Trophoblast cell (in vitro differentiated cells and primary cell): ENCODE results near the gene RCAN2.

Source experiments
- DNase-seq, 2 donors: peaks; one replicate each; pipeline ENCODE4 v3.0.0-alpha.2; 2016
- H2AFZ ChIP-seq: 2 replicates; pipeline ENCODE4 v1.6.1; 2013; ENCODE audit warnings: low read length, moderate library complexity, mild to moderate bottlenecking; ENCODE audit not compliant: insufficient read depth, poor library complexity
- H2AK5ac ChIP-seq: 2 replicates; pipeline ENCODE4 v1.6.1; 2013; ENCODE audit warnings: mild to moderate bottlenecking, low read length
- H2BK120ac ChIP-seq: 2 replicates; pipeline ENCODE4 v1.6.1; 2013; ENCODE audit warnings: low read length, mild to moderate bottlenecking, moderate library complexity; ENCODE audit not compliant: insufficient read depth, poor library complexity
- H2BK12ac ChIP-seq: 2 replicates; pipeline ENCODE4 v1.6.1; 2013; ENCODE audit warnings: mild to moderate bottlenecking, low read length, moderate library complexity
- H2BK5ac ChIP-seq: 2 replicates; pipeline ENCODE4 v1.6.1; 2013; ENCODE audit warnings: low read length, low read depth, moderate library complexity, mild to moderate bottlenecking; ENCODE audit not compliant: poor library complexity
- H3K14ac ChIP-seq: 2 replicates; pipeline ENCODE4 v1.6.1; 2013; ENCODE audit warnings: mild to moderate bottlenecking, low read length
- H3K18ac ChIP-seq: 2 replicates; pipeline ENCODE4 v1.6.1; 2013; ENCODE audit warnings: mild to moderate bottlenecking, low read length
- H3K23ac ChIP-seq: 2 replicates; pipeline ENCODE4 v1.6.1; 2013; ENCODE audit warnings: low read length
- H3K27ac ChIP-seq: 2 replicates; pipeline ENCODE4 v1.5.1; 2013; ENCODE audit warnings: low read depth, mild to moderate bottlenecking, inconsistent platforms, low read length, moderate library complexity
- H3K27me3 ChIP-seq: 2 replicates; pipeline ENCODE4 v1.6.1; 2013; ENCODE audit warnings: inconsistent platforms, mild to moderate bottlenecking, low read length, moderate library complexity; ENCODE audit not compliant: insufficient read depth
- H3K36me3 ChIP-seq, 2 experiments: 1 replicate in 1 of 2; 2 replicates in 1 of 2; pipeline ENCODE4 v1.6.1; 2013; ENCODE audit warnings: low read length in 2 of 2, mild to moderate bottlenecking in 2 of 2, moderate library complexity in 1 of 2; ENCODE audit not compliant: insufficient read depth in 2 of 2, control insufficient read depth in 1 of 2
- H3K4ac ChIP-seq: 2 replicates; pipeline ENCODE4 v1.6.1; 2013; ENCODE audit warnings: low read depth, mild to moderate bottlenecking, low read length, moderate library complexity
- H3K4me1 ChIP-seq, 2 experiments: 1 replicate in 1 of 2; 2 replicates in 1 of 2; pipeline ENCODE4 v1.6.1; 2013; ENCODE audit warnings: low read length in 2 of 2, mild to moderate bottlenecking in 2 of 2, moderate library complexity in 1 of 2; ENCODE audit not compliant: insufficient read depth in 2 of 2, control insufficient read depth in 1 of 2
- H3K4me2 ChIP-seq: 2 replicates; pipeline ENCODE4 v1.6.1; 2013; ENCODE audit warnings: inconsistent platforms, mild to moderate bottlenecking, low read length, moderate library complexity
- H3K4me3 ChIP-seq: 2 replicates; pipeline ENCODE4 v1.5.1; 2013; ENCODE audit warnings: mild to moderate bottlenecking, low read depth, low read length, inconsistent platforms
- H3K79me1 ChIP-seq: one replicate; pipeline ENCODE4 v1.6.1; 2013; ENCODE audit warnings: low read length
- H3K79me2 ChIP-seq: 2 replicates; pipeline ENCODE4 v1.6.1; 2013; ENCODE audit warnings: low read length, mild to moderate bottlenecking; ENCODE audit not compliant: control insufficient read depth, insufficient read depth, poor library complexity
- H3K9ac ChIP-seq: 2 replicates; pipeline ENCODE4 v1.6.1; 2013; ENCODE audit warnings: mild to moderate bottlenecking, low read length
- H3K9me3 ChIP-seq: 2 replicates; pipeline ENCODE4 v1.6.1; 2013; ENCODE audit warnings: low read depth, mild to moderate bottlenecking, control low read depth, inconsistent platforms, low read length; ENCODE audit not compliant: insufficient read depth
- H4K12ac ChIP-seq: 2 replicates; pipeline ENCODE4 v1.6.1; 2013; ENCODE audit warnings: low read depth, mild to moderate bottlenecking, low read length, moderate library complexity
- H4K8ac ChIP-seq: 2 replicates; pipeline ENCODE4 v1.6.1; 2013; ENCODE audit warnings: low read depth, mild to moderate bottlenecking, low read length, moderate library complexity
- H4K91ac ChIP-seq: one replicate; pipeline ENCODE4 v1.6.1; 2013; ENCODE audit warnings: low read depth, mild to moderate bottlenecking, low read length, moderate library complexity
- WGBS: extraction: QIAGEN DNeasy Blood & Tissue Kit; methylation state at CpG from one replicate; pipeline ENCODE4 v1.1.7; 2013; ENCODE audit warnings: missing lambda C conversion rate; ENCODE audit not compliant: insufficient read length, insufficient coverage; ENCODE audit errors: extremely low coverage; 5-methylcytosine and 5-hydroxymethylcytosine counted together

The RCAN2 gene

DNA sequence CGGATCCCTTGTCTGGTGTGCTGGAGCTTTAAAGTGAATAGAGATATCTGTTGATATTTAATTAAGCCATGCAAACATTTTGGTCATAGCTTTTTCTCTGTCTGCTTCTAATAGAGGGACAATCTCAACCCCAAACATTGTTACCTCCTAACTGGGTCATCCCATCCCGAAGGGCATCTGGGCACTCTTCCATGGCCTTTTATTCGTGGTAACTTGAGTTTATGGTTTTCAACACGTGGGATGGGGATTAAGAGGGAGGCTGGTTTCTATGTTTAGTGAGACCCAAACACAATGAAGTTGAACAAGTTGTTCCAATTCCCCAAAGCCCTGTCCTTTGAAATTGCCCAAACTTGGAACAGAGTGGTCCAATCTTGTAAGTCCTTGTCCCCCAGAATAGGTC is 319.1 kb downstream of the RCAN2 start:
- peaks cover 0 to 3% of the 10 kb centered on the region in 2 experiments for H3K4me1 ChIP-seq
- H3K27ac ChIP-seq, result no peak overlapping the region
- H3K9me3 ChIP-seq, result no peaks in the 10 kb centered on the region
- no peak overlapping the region for H4K91ac ChIP-seq
- no peak overlapping the region for H2BK5ac ChIP-seq
- H4K8ac ChIP-seq, result no peak overlapping the region
- no peak overlapping the region for H2AK5ac ChIP-seq
- no peak overlapping the region for H3K14ac ChIP-seq
- no peak overlapping the region for H3K4me3 ChIP-seq
- H3K79me1 ChIP-seq, result no peaks in the 10 kb centered on the region
- no peak overlapping the region for H3K23ac ChIP-seq
- DNase-seq, result no peak
- H3K79me2 ChIP-seq, result no peaks in the 10 kb centered on the region
- no peak overlapping the region for H2AFZ ChIP-seq
- H3K18ac ChIP-seq, result no peak overlapping the region
- H3K4me2 ChIP-seq, result no peak overlapping the region
- no peak overlapping the region for H2BK120ac ChIP-seq
- WGBS, result no CpG with 5 or more reads among the region's 4 CpGs
- H3K4ac ChIP-seq, result no peak overlapping the region
- H3K9ac ChIP-seq, result no peak overlapping the region
- H3K27me3 ChIP-seq, result no peaks in the 10 kb centered on the region
- H4K12ac ChIP-seq, result no peak overlapping the region
- no peak overlapping the region for H2BK12ac ChIP-seq
- H3K36me3 ChIP-seq, result no peaks in the 10 kb centered on the region
